WTC11 (cell line): ENCODE measurements around the gene RUNX1. TPM values are rescaled to one million over a fixed set of nuclear protein-coding genes. Genes with fewer than 3 reads are reported as not detected.

ENCODE experiments used
- ATAC-seq: fragments of 200-7000 bp; cut with Tn5 transposase; 2 replicates; pipeline ENCODE4 v1.10.0; 2021; ENCODE audit warnings: mild to moderate bottlenecking, moderate library complexity
- CTCF ChIA-PET: fragments of 300-600 bp; sonication (Branson Sonifier 250); formaldehyde crosslinking; loops from one replicate; lab custom pipeline; 2021; ENCODE audit warnings: antibody characterized with exemption; lab: Charles Lee
- POLR2A ChIA-PET: fragments of 350-600 bp; sonication (Branson Sonifier 250); formaldehyde crosslinking; loops from one replicate; lab custom pipeline; 2021; ENCODE audit warnings: antibody characterized with exemption; lab: Charles Lee
- DNase-seq: peaks from one replicate; pipeline ENCODE4 v3.0.0; 2021; ENCODE audit warnings: low spot score
- H3K27ac Mint-ChIP-seq: 2 replicates; pipeline ENCODE4 v1.8.0; 2021; ENCODE audit warnings: mixed read lengths
- H3K27me3 Mint-ChIP-seq: 2 replicates; pipeline ENCODE4 v1.8.0; 2021; ENCODE audit warnings: low read depth, mild to moderate bottlenecking, moderate library complexity, mixed read lengths
- H3K36me3 Mint-ChIP-seq: 2 replicates; pipeline ENCODE4 v1.8.0; 2021; ENCODE audit warnings: mixed read lengths
- H3K4me1 Mint-ChIP-seq: 2 replicates; pipeline ENCODE4 v1.8.0; 2022; ENCODE audit warnings: mixed read lengths
- H3K4me3 Mint-ChIP-seq: 2 replicates; pipeline ENCODE4 v1.8.0; 2021; ENCODE audit warnings: mild to moderate bottlenecking, moderate library complexity, mixed read lengths
- H3K9me3 Mint-ChIP-seq: 2 replicates; pipeline ENCODE4 v1.8.0; 2021; ENCODE audit warnings: mixed read lengths
- CBFB ChIP-seq: sonication (generic); formaldehyde crosslinking; IDR thresholded peaks from 2 replicates; pipeline ENCODE4 v1.8.1; 2022; ENCODE audit warnings: mild to moderate bottlenecking, low read depth, missing genetic modification reagents
- CREM ChIP-seq: sonication (generic); formaldehyde crosslinking; IDR thresholded peaks from 2 replicates; pipeline ENCODE4 v1.8.1; 2022; ENCODE audit warnings: mild to moderate bottlenecking, missing genetic modification reagents, moderate library complexity
- ELF4 ChIP-seq: sonication (generic); formaldehyde crosslinking; IDR thresholded peaks from 2 replicates; pipeline ENCODE4 v1.8.1; 2022; ENCODE audit warnings: low read depth, mild to moderate bottlenecking, moderate library complexity, missing genetic modification reagents
- EMX1 ChIP-seq: fragments of 250-450 bp; sonication (Bioruptor Pico); IDR thresholded peaks from 2 replicates; pipeline ENCODE4 v1.8.0; 2021; ENCODE audit warnings: mild to moderate bottlenecking
- ETV6 ChIP-seq: sonication (generic); formaldehyde crosslinking; IDR thresholded peaks from 2 replicates; pipeline ENCODE4 v1.8.1; 2022; ENCODE audit warnings: mild to moderate bottlenecking, missing genetic modification reagents
- GTF2I ChIP-seq: fragments of 250-450 bp; sonication (Bioruptor Pico); conservative IDR thresholded peaks from 2 replicates; pipeline ENCODE4 v1.4.0; 2021; ENCODE audit warnings: mild to moderate bottlenecking
- NFYB ChIP-seq: sonication (generic); formaldehyde crosslinking; conservative IDR thresholded peaks from 2 replicates; pipeline ENCODE4 v1.8.0; 2022; ENCODE audit warnings: low read depth, missing genetic modification reagents
- SOX15 ChIP-seq: fragments of 250-450 bp; sonication (Bioruptor Pico); IDR thresholded peaks from 2 replicates; pipeline ENCODE4 v1.9.0; 2021; ENCODE audit warnings: mild to moderate bottlenecking
- SP1 ChIP-seq: sonication (generic); formaldehyde crosslinking; conservative IDR thresholded peaks from 2 replicates; pipeline ENCODE4 v1.8.1; 2022; ENCODE audit warnings: missing genetic modification reagents
- ZNF219 ChIP-seq: sonication (generic); formaldehyde crosslinking; IDR thresholded peaks from 2 replicates; pipeline ENCODE4 v1.8.0; 2023; ENCODE audit warnings: missing genetic modification reagents, mild to moderate bottlenecking, borderline replicate concordance
- total RNA-seq: library from RNA; stranded (reverse); gene quantifications from 3 replicates; pipeline ENCODE4 v1.2.3, GENCODE V29; 2021
- TF ChIP-seq, protein P1 (sequence below): sonication (generic); formaldehyde crosslinking; IDR thresholded peaks from 2 replicates; pipeline ENCODE4 v1.8.0; 2022; ENCODE audit warnings: mild to moderate bottlenecking, missing genetic modification reagents
- TF ChIP-seq, protein P2 (sequence below): fragments of 250-450 bp; sonication (Bioruptor Pico); IDR thresholded peaks from 2 replicates; pipeline ENCODE4 v1.8.0; 2021; ENCODE audit warnings: mild to moderate bottlenecking
- TF ChIP-seq, protein P3 (sequence below): sonication (generic); formaldehyde crosslinking; IDR thresholded peaks from 2 replicates; pipeline ENCODE4 v1.8.0; 2022; ENCODE audit warnings: mild to moderate bottlenecking, missing genetic modification reagents
- TF ChIP-seq, protein P4 (sequence below): fragments of 250-450 bp; sonication (Bioruptor Pico); IDR thresholded peaks from 2 replicates; pipeline ENCODE4 v1.9.0; 2021; ENCODE audit warnings: mild to moderate bottlenecking
- TF ChIP-seq, protein P5 (sequence below): sonication (generic); formaldehyde crosslinking; IDR thresholded peaks from 2 replicates; pipeline ENCODE4 v1.8.0; 2023; ENCODE audit warnings: missing genetic modification reagents, mild to moderate bottlenecking, borderline replicate concordance
- TF ChIP-seq, protein P6 (sequence below): sonication (generic); formaldehyde crosslinking; IDR thresholded peaks from 2 replicates; pipeline ENCODE4 v1.8.1; 2022; ENCODE audit warnings: low read depth, mild to moderate bottlenecking, moderate library complexity, missing genetic modification reagents, borderline replicate concordance
- TF ChIP-seq, protein P7 (sequence below): sonication (generic); formaldehyde crosslinking; IDR thresholded peaks from 2 replicates; pipeline ENCODE4 v1.8.1; 2023; ENCODE audit warnings: mild to moderate bottlenecking, missing genetic modification reagents, moderate library complexity
- TF ChIP-seq, protein P8 (sequence below): sonication (generic); formaldehyde crosslinking; IDR thresholded peaks from 2 replicates; pipeline ENCODE4 v1.8.1; 2023; ENCODE audit warnings: mild to moderate bottlenecking, missing genetic modification reagents
- TF ChIP-seq, protein P9 (sequence below): sonication (generic); formaldehyde crosslinking; conservative IDR thresholded peaks from 2 replicates; pipeline ENCODE4 v1.8.1; 2023; ENCODE audit warnings: mild to moderate bottlenecking, low read depth, missing genetic modification reagents, moderate library complexity

The RUNX1 gene
- total RNA-seq, 1 experiment from 2014 or later: 2.2 TPM

DNA sequence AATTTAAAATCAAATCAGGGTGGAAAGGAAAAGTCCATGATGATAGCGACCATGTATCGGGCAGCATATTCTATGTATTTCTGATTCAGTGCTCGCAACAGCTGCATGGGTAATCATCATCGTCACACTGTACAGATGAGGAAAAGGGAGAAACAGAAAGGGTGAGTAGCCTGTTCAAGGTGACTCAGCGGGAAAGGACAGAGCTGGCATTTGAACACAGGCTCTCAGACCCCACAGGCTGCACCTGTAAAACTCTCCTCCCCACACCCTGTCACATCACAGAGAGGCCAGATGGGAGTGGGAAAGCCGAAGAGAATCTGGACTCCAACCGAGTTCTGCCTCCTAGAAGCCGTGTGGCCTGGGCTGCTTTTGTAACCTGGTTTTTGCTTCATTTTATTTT lies 14.0 kb downstream of the RUNX1 start (continued):
- TF ChIP-seq, protein P1, sequence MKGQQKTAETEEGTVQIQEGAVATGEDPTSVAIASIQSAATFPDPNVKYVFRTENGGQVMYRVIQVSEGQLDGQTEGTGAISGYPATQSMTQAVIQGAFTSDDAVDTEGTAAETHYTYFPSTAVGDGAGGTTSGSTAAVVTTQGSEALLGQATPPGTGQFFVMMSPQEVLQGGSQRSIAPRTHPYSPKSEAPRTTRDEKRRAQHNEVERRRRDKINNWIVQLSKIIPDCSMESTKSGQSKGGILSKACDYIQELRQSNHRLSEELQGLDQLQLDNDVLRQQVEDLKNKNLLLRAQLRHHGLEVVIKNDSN (CRISPR knock-in tag): no peak
- TF ChIP-seq, protein P2, sequence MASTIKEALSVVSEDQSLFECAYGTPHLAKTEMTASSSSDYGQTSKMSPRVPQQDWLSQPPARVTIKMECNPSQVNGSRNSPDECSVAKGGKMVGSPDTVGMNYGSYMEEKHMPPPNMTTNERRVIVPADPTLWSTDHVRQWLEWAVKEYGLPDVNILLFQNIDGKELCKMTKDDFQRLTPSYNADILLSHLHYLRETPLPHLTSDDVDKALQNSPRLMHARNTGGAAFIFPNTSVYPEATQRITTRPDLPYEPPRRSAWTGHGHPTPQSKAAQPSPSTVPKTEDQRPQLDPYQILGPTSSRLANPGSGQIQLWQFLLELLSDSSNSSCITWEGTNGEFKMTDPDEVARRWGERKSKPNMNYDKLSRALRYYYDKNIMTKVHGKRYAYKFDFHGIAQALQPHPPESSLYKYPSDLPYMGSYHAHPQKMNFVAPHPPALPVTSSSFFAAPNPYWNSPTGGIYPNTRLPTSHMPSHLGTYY (CRISPR knock-in tag): no peak

DNA sequence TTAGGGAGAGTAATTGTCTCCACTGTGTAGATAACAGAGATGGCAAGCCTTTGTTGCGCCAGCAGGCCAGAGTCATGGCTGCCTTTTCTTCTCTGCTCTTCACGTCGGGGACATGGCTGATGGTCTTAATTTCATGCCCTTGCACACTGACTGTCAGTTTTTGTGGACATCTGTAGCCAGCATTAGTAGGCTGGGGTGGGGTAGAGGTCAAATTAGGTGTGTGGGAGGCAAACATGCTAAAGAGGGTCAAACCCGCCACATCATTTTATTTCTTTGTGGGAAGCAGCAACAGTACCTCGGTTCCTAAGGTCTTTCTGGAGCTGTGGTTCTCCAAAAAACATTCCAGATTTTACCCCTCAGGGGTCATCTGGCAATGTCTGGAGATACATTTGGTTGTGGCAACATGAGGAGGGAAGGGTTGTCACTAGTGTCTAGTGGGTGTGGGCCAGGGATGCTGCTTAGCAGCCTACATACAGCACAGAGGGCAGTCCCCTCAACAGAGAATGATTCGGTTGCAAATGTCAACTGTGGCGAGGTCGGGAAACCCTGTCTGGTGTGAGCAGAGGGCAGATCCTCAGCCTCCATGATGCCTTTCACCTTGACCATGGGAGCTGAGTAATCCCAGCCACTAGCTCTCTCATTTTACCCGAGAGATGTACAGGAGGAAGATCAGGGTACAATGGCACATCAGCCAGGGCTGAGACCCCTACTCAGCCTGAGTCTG lies 14.7 kb downstream of the RUNX1 start:
- no peak overlapping the region for H3K27ac Mint-ChIP-seq
- no peaks in the 10 kb centered on the region for H3K36me3 Mint-ChIP-seq
- no peak overlapping the region for H3K4me3 Mint-ChIP-seq
- CTCF ChIA-PET: interaction anchor here (1.4 kb wide), 1 partner anchor 17 kb away, joined by 3 read pairs; no protein-coding TSS in a partner anchor
- no peaks in the 10 kb centered on the region for H3K4me1 Mint-ChIP-seq
- ATAC-seq: no peak
- no peak for DNase-seq
- TF ChIP-seq ZNF219 (CRISPR knock-in tag) (no peak), SP1 (CRISPR knock-in tag) (no peak), GTF2I (CRISPR knock-in tag) (no peak), ETV6 (CRISPR knock-in tag) (no peak), NFYB (no peak), CBFB (CRISPR knock-in tag) (no peak), SOX15 (no peak), CREM (CRISPR knock-in tag) (no peak), ELF4 (CRISPR knock-in tag) (no peak), EMX1 (CRISPR knock-in tag) (no peak)
- TF ChIP-seq, protein P3, sequence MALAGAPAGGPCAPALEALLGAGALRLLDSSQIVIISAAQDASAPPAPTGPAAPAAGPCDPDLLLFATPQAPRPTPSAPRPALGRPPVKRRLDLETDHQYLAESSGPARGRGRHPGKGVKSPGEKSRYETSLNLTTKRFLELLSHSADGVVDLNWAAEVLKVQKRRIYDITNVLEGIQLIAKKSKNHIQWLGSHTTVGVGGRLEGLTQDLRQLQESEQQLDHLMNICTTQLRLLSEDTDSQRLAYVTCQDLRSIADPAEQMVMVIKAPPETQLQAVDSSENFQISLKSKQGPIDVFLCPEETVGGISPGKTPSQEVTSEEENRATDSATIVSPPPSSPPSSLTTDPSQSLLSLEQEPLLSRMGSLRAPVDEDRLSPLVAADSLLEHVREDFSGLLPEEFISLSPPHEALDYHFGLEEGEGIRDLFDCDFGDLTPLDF (CRISPR knock-in tag): no peak
- TF ChIP-seq, protein P4, sequence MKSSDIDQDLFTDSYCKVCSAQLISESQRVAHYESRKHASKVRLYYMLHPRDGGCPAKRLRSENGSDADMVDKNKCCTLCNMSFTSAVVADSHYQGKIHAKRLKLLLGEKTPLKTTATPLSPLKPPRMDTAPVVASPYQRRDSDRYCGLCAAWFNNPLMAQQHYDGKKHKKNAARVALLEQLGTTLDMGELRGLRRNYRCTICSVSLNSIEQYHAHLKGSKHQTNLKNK: no peak
- TF ChIP-seq, protein P5, sequence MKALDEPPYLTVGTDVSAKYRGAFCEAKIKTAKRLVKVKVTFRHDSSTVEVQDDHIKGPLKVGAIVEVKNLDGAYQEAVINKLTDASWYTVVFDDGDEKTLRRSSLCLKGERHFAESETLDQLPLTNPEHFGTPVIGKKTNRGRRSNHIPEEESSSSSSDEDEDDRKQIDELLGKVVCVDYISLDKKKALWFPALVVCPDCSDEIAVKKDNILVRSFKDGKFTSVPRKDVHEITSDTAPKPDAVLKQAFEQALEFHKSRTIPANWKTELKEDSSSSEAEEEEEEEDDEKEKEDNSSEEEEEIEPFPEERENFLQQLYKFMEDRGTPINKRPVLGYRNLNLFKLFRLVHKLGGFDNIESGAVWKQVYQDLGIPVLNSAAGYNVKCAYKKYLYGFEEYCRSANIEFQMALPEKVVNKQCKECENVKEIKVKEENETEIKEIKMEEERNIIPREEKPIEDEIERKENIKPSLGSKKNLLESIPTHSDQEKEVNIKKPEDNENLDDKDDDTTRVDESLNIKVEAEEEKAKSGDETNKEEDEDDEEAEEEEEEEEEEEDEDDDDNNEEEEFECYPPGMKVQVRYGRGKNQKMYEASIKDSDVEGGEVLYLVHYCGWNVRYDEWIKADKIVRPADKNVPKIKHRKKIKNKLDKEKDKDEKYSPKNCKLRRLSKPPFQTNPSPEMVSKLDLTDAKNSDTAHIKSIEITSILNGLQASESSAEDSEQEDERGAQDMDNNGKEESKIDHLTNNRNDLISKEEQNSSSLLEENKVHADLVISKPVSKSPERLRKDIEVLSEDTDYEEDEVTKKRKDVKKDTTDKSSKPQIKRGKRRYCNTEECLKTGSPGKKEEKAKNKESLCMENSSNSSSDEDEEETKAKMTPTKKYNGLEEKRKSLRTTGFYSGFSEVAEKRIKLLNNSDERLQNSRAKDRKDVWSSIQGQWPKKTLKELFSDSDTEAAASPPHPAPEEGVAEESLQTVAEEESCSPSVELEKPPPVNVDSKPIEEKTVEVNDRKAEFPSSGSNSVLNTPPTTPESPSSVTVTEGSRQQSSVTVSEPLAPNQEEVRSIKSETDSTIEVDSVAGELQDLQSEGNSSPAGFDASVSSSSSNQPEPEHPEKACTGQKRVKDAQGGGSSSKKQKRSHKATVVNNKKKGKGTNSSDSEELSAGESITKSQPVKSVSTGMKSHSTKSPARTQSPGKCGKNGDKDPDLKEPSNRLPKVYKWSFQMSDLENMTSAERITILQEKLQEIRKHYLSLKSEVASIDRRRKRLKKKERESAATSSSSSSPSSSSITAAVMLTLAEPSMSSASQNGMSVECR (CRISPR knock-in tag): no peak
- TF ChIP-seq, protein P6, sequence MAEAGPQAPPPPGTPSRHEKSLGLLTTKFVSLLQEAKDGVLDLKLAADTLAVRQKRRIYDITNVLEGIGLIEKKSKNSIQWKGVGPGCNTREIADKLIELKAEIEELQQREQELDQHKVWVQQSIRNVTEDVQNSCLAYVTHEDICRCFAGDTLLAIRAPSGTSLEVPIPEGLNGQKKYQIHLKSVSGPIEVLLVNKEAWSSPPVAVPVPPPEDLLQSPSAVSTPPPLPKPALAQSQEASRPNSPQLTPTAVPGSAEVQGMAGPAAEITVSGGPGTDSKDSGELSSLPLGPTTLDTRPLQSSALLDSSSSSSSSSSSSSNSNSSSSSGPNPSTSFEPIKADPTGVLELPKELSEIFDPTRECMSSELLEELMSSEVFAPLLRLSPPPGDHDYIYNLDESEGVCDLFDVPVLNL (CRISPR knock-in tag): no peak
- TF ChIP-seq, protein P7, sequence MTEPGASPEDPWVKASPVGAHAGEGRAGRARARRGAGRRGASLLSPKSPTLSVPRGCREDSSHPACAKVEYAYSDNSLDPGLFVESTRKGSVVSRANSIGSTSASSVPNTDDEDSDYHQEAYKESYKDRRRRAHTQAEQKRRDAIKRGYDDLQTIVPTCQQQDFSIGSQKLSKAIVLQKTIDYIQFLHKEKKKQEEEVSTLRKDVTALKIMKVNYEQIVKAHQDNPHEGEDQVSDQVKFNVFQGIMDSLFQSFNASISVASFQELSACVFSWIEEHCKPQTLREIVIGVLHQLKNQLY (CRISPR knock-in tag): no peak
- TF ChIP-seq, protein P8, sequence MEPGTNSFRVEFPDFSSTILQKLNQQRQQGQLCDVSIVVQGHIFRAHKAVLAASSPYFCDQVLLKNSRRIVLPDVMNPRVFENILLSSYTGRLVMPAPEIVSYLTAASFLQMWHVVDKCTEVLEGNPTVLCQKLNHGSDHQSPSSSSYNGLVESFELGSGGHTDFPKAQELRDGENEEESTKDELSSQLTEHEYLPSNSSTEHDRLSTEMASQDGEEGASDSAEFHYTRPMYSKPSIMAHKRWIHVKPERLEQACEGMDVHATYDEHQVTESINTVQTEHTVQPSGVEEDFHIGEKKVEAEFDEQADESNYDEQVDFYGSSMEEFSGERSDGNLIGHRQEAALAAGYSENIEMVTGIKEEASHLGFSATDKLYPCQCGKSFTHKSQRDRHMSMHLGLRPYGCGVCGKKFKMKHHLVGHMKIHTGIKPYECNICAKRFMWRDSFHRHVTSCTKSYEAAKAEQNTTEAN (CRISPR knock-in tag): no peak
- TF ChIP-seq, protein P9, sequence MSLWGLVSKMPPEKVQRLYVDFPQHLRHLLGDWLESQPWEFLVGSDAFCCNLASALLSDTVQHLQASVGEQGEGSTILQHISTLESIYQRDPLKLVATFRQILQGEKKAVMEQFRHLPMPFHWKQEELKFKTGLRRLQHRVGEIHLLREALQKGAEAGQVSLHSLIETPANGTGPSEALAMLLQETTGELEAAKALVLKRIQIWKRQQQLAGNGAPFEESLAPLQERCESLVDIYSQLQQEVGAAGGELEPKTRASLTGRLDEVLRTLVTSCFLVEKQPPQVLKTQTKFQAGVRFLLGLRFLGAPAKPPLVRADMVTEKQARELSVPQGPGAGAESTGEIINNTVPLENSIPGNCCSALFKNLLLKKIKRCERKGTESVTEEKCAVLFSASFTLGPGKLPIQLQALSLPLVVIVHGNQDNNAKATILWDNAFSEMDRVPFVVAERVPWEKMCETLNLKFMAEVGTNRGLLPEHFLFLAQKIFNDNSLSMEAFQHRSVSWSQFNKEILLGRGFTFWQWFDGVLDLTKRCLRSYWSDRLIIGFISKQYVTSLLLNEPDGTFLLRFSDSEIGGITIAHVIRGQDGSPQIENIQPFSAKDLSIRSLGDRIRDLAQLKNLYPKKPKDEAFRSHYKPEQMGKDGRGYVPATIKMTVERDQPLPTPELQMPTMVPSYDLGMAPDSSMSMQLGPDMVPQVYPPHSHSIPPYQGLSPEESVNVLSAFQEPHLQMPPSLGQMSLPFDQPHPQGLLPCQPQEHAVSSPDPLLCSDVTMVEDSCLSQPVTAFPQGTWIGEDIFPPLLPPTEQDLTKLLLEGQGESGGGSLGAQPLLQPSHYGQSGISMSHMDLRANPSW (CRISPR knock-in tag): no peak
- no peaks in the 10 kb centered on the region; the same call in 1 of the 2 replicates for H3K9me3 Mint-ChIP-seq
- H3K27me3 Mint-ChIP-seq: no peaks in the 10 kb centered on the region; the same call in 1 of the 2 replicates
- POLR2A ChIA-PET: interaction anchor here (0.7 kb wide), 1 partner anchor 250 kb away, joined by 3 read pairs; no protein-coding TSS in a partner anchor
